Loucy (cell line): Measurements from ENCODE around the gene MAP4K5.

Source experiments
- EZH2phosphoT487 ChIP-seq: fragments of 200-600 bp; IDR thresholded peaks from 2 replicates; pipeline ENCODE4 v1.6.1; 2018; ENCODE audit warnings: antibody characterized with exemption, mild to moderate bottlenecking, moderate library complexity, borderline replicate concordance
- TF ChIP-seq, protein P1 (sequence below): fragments of 200-600 bp; sonication (generic); conservative IDR thresholded peaks from 2 replicates; pipeline ENCODE4 v1.5.1; 2014; ENCODE audit warnings: mild to moderate bottlenecking, antibody characterized with exemption, low read length

DNA sequence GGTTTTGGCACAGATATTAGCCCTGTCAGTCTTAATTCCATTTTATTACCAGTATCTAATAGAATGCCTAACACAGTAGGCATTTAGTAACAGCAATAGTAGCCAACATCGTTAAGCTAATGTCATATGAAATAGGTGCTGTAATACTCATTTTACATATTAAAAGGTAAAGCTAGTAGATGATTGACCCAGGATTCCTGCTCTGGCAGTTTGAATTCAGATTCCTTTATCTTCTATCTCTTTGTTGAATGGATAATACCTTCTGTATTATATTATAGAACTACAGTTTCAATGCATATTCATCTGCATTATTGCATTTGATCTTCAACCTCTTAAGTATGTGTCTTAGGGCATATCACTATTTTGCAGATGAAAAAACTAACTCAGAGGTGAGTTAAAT lies 30.5 kb upstream of the MAP4K5 start:
- TF ChIP-seq, protein P1, sequence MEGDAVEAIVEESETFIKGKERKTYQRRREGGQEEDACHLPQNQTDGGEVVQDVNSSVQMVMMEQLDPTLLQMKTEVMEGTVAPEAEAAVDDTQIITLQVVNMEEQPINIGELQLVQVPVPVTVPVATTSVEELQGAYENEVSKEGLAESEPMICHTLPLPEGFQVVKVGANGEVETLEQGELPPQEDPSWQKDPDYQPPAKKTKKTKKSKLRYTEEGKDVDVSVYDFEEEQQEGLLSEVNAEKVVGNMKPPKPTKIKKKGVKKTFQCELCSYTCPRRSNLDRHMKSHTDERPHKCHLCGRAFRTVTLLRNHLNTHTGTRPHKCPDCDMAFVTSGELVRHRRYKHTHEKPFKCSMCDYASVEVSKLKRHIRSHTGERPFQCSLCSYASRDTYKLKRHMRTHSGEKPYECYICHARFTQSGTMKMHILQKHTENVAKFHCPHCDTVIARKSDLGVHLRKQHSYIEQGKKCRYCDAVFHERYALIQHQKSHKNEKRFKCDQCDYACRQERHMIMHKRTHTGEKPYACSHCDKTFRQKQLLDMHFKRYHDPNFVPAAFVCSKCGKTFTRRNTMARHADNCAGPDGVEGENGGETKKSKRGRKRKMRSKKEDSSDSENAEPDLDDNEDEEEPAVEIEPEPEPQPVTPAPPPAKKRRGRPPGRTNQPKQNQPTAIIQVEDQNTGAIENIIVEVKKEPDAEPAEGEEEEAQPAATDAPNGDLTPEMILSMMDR: no peak
- no peak for TF ChIP-seq EZH2phosphoT487
